Brain microvascular endothelial cell (primary cell): ENCODE measurements around the gene DDX4.
A peak's percentile ranks its signal among the peaks of the same experiment; 100 is the strongest.

Experiments
- DNase-seq: peaks from one replicate; pipeline ENCODE4 v3.0.0-alpha.2; 2020
- H3K27ac ChIP-seq: fragments of 250-450 bp; sonication (Bioruptor Pico); 2 replicates; pipeline ENCODE4 v1.5.1; 2020; ENCODE audit warnings: mild to moderate bottlenecking, moderate library complexity
- H3K27me3 ChIP-seq: fragments of 250-450 bp; sonication (Bioruptor Pico); replicated peaks from 2 replicates; pipeline ENCODE4 v1.5.1; 2020; ENCODE audit warnings: mild to moderate bottlenecking
- H3K36me3 ChIP-seq: fragments of 250-450 bp; sonication (Bioruptor Pico); replicated peaks from 2 replicates; pipeline ENCODE4 v1.5.1; 2020; ENCODE audit warnings: mild to moderate bottlenecking
- H3K4me3 ChIP-seq: 2 replicates; pipeline ENCODE4 v1.5.1; 2011; ENCODE audit warnings: low read depth, mild to moderate bottlenecking, control low read depth, low read length, moderate library complexity
- CTCF ChIP-seq: IDR thresholded peaks from 2 replicates; pipeline ENCODE4 v1.5.1; 2011; ENCODE audit warnings: low read depth, mild to moderate bottlenecking, moderate library complexity, low read length, control low read depth, inconsistent platforms; ENCODE audit errors: missing control alignments
- in situ Hi-C: cut with HindIII; loops from 2 replicates; pipeline ENCODE4 v1.10.0; 2017; ENCODE audit warnings: low sequenced_read_pairs, low pct_ligation_motif_present

The DDX4 gene

GRCh38 chr5:55852503-55852902, 114.6 kb downstream of the DDX4 start:
- no peak for DNase-seq
- no peaks in the 10 kb centered on the region for H3K36me3 ChIP-seq
- TF ChIP-seq CTCF: no peak
- H3K27ac ChIP-seq: no peak overlapping the region
- H3K27me3 ChIP-seq: no peaks in the 10 kb centered on the region
- in situ Hi-C loops: no loop called here
- no peak overlapping the region for H3K4me3 ChIP-seq

GRCh38 chr5:55853041-55853670, 115.3 kb downstream of the DDX4 start:
- DNase-seq: no peak
- Histone ChIP-seq H3K27me3 (no peaks in the 10 kb centered on the region), H3K4me3 (no peak overlapping the region), H3K36me3 (no peaks in the 10 kb centered on the region), H3K27ac (no peak overlapping the region)
- TF ChIP-seq CTCF: no peak
- in situ Hi-C loops: no loop called here

- in situ Hi-C loops: no loop called here
- DNase-seq: no peak
- Histone ChIP-seq H3K4me3 (no peak overlapping the region), H3K27me3 (no peaks in the 10 kb centered on the region), H3K36me3 (no peaks in the 10 kb centered on the region), H3K27ac (peak overlapping the region; percentile 10)
- no peak for TF ChIP-seq CTCF
These were observed 116.0 kb downstream of the DDX4 start for GRCh38 chr5:55853818-55854217.

GRCh38 chr5:55855509-55855908, 117.6 kb downstream of the DDX4 start:
- no peaks in the 10 kb centered on the region for H3K27me3 ChIP-seq
- DNase-seq: no peak
- no peak overlapping the region for H3K27ac ChIP-seq
- in situ Hi-C loops: no loop called here
- peak; percentile 33 for TF ChIP-seq CTCF
- no peaks in the 10 kb centered on the region for H3K36me3 ChIP-seq
- H3K4me3 ChIP-seq: no peak overlapping the region

- no peak overlapping the region for H3K4me3 ChIP-seq
- no peaks in the 10 kb centered on the region for H3K36me3 ChIP-seq
- TF ChIP-seq CTCF: no peak
- in situ Hi-C loops: no loop called here
- no peak overlapping the region for H3K27ac ChIP-seq
- no peak for DNase-seq
- H3K27me3 ChIP-seq: no peaks in the 10 kb centered on the region
These were observed 118.8 kb downstream of the DDX4 start for GRCh38 chr5:55856516-55857246.

- Histone ChIP-seq H3K36me3 (no peaks in the 10 kb centered on the region), H3K27ac (no peak overlapping the region), H3K4me3 (no peak overlapping the region), H3K27me3 (no peaks in the 10 kb centered on the region)
- in situ Hi-C loops: no loop called here
- no peak for TF ChIP-seq CTCF
- no peak for DNase-seq
These were observed 119.4 kb downstream of the DDX4 start for GRCh38 chr5:55857247-55857640.
